ENCODE measurements around the gene WAPL. TPM values are rescaled to one million over a fixed set of nuclear protein-coding genes. Genes with fewer than 3 reads are reported as not detected.

WAPL gene
- polyA plus RNA-seq, 1 of the 3 experiments (the other 2 are of a cell fraction) = 8.7 TPM

DNA sequence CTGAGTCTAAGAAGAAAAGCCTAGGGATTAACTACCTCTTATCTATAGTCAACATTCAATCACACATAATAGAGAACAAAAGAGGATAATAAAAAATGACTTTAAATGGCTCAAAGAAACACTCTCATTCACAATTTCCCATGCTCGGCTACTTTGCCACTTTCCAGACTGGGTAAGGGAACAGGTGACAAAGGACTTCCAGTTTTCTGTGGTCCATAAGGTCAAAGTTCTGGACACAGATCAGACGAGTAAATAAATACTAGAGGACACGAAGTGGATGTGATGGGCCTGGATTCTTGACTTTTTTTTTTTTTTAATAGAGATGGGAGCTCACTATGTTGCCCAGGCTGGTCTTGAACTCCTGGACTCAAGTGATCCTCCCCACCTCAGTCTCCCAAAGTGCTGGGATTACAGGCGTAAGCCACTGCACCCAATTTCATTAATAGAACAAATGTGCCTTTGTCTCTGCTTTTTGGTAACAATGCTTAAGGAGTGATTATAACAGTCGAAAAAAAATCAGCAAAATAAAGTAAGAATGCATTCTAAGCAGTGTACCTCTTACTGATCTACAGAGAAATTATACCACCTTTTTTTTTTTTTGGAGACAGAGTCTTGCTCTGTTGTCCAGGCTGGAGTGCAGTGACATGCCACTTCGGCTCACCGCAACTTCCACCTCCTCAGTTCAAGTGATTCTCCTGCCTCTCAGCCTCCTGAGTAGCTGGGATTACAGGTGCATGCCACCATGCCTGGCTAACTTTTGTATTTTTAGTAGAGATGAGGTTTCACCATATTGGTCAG lies 70.6 kb downstream of the WAPL start:
- DNase-seq = no peak
- peaks cover 42 to 68% of the 10 kb centered on the region in 2 experiments for H3K36me3 ChIP-seq (replicated peaks in 1 of 2; ENCODE audit: control insufficient read depth in 1 of 2, insufficient read depth in 2 of 2, low read length in 1 of 2)
- ChIA-PET CTCF (interaction anchor here (0.8 kb wide), 1 partner anchor 36 kb away, joined by 4 read pairs; no protein-coding TSS in a partner anchor), POLR2A (interaction anchor here (0.6 kb wide), 1 partner anchor 12 kb away, joined by 3 read pairs; no protein-coding TSS in a partner anchor)
- no peak overlapping the region for H3K27ac ChIP-seq (ENCODE audit: low read depth in 2 of 2, low read length in 1 of 2)
- no peaks in the 10 kb centered on the region for H3F3A ChIP-seq (replicated peaks; ENCODE audit: insufficient read depth)
- H2AFZ ChIP-seq (ENCODE audit: low read depth) = no peak overlapping the region
- H3K4me3 ChIP-seq (ENCODE audit: low read depth in 2 of 2, low read length in 1 of 2) = no peak overlapping the region
- H3K4me1 ChIP-seq (ENCODE audit: control insufficient read depth in 1 of 2, insufficient read depth in 2 of 2, low read depth in 1 of 2, low read length in 1 of 2) = peaks cover 0 to 8% of the 10 kb centered on the region in 2 experiments; a peak in 1 of 4 replicates
- no peaks in the 10 kb centered on the region for H4K20me1 ChIP-seq (ENCODE audit: insufficient read depth)
- peaks cover 5% of the 10 kb centered on the region; the same call in 1 of the 2 replicates for H3K79me2 ChIP-seq (ENCODE audit: insufficient read depth)
- H3K27me3 ChIP-seq (ENCODE audit: insufficient read depth) = no peaks in the 10 kb centered on the region
- no peaks in the 10 kb centered on the region for H3K9me3 ChIP-seq
- H3K9me2 ChIP-seq = no peaks in the 10 kb centered on the region
- WGBS (ENCODE audit: low lambda C conversion rate) = 95% methylated on average over 7 of the region's 7 CpGs
- no peak for TF ChIP-seq EZH2phosphoT487 (IDR thresholded peaks at IDR 0.05; ENCODE audit: borderline replicate concordance, low read depth)
- TF ChIP-seq CHD2 (IDR thresholded peaks at IDR 0.05; ENCODE audit: low read length, partially characterized antibody) = no peak
- TF ChIP-seq MAX (IDR thresholded peaks at IDR 0.05; ENCODE audit: low read depth) = no peak
- TF ChIP-seq IRF3 (IDR thresholded peaks at IDR 0.05; ENCODE audit: low read depth, low read length) = no peak
- no peak for TF ChIP-seq GATA2 (CRISPR knock-in tag; IDR thresholded peaks at IDR 0.05)
- no peak for TF ChIP-seq MEF2A (IDR thresholded peaks at IDR 0.05; ENCODE audit: borderline replicate concordance, low read depth)
- no peak for TF ChIP-seq FOSL2 (IDR thresholded peaks at IDR 0.05; ENCODE audit: borderline replicate concordance, low read depth)
- TF ChIP-seq TAF1 (IDR thresholded peaks at IDR 0.05; ENCODE audit: borderline replicate concordance, low read depth, low read length) = no peak
- TF ChIP-seq JUND (IDR thresholded peaks at IDR 0.05) = no peak
- TF ChIP-seq NFIC (IDR thresholded peaks at IDR 0.05; ENCODE audit: borderline replicate concordance) = no peak
- TF ChIP-seq REST (IDR thresholded peaks at IDR 0.05; ENCODE audit: low read depth, low read length) = no peak
- TF ChIP-seq FOXJ3 (CRISPR knock-in tag; IDR thresholded peaks at IDR 0.05) = no peak
- TF ChIP-seq EP300 (IDR thresholded peaks at IDR 0.05; ENCODE audit: borderline replicate concordance in 1 of 2, low read depth in 1 of 2, low read length in 1 of 2) = no peak
- TF ChIP-seq GABPA (IDR thresholded peaks at IDR 0.05; ENCODE audit: low read depth) = no peak
- TF ChIP-seq, protein P1, sequence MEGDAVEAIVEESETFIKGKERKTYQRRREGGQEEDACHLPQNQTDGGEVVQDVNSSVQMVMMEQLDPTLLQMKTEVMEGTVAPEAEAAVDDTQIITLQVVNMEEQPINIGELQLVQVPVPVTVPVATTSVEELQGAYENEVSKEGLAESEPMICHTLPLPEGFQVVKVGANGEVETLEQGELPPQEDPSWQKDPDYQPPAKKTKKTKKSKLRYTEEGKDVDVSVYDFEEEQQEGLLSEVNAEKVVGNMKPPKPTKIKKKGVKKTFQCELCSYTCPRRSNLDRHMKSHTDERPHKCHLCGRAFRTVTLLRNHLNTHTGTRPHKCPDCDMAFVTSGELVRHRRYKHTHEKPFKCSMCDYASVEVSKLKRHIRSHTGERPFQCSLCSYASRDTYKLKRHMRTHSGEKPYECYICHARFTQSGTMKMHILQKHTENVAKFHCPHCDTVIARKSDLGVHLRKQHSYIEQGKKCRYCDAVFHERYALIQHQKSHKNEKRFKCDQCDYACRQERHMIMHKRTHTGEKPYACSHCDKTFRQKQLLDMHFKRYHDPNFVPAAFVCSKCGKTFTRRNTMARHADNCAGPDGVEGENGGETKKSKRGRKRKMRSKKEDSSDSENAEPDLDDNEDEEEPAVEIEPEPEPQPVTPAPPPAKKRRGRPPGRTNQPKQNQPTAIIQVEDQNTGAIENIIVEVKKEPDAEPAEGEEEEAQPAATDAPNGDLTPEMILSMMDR (IDR thresholded peaks at IDR 0.05) = no peak
- TF ChIP-seq, protein P2, sequence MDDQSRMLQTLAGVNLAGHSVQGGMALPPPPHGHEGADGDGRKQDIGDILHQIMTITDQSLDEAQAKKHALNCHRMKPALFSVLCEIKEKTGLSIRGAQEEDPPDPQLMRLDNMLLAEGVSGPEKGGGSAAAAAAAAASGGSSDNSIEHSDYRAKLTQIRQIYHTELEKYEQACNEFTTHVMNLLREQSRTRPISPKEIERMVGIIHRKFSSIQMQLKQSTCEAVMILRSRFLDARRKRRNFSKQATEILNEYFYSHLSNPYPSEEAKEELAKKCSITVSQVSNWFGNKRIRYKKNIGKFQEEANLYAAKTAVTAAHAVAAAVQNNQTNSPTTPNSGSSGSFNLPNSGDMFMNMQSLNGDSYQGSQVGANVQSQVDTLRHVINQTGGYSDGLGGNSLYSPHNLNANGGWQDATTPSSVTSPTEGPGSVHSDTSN (IDR thresholded peaks at IDR 0.05) = no peak
- TF ChIP-seq ZBTB33 (IDR thresholded peaks at IDR 0.05; ENCODE audit: borderline replicate concordance, low read depth) = no peak
- no peak for TF ChIP-seq SMC3 (IDR thresholded peaks at IDR 0.05; ENCODE audit: low read depth, low read length)
- TF ChIP-seq POLR2AphosphoS5 (IDR thresholded peaks at IDR 0.05; ENCODE audit: low read depth, low read length) = no peak
- no peak overlapping the region for H3K9ac ChIP-seq
- H3K4me2 ChIP-seq = no peak overlapping the region
